ENCODE data around the gene ZNF586.

DNA sequence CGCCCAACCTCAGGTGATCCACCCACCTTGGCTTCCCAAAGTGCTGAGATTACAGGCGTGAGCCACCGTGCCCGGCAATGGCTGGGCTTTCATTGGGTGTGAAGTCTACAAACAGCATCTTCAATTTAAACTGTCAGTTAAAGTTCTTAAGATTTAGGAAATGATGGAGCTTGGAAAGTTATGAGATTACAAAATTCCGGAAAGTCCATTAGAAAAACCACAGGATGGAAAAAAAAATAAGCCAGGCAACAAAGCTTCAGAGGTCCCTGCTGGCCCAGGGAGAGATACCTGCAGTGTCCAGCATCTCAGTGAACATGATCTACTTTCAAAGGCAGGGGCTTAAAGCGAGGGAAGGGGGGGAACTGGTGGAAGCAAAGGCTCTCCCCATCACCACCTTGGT lies 56.0 kb downstream of the ZNF586 start:
- TF ChIP-seq, protein P1, sequence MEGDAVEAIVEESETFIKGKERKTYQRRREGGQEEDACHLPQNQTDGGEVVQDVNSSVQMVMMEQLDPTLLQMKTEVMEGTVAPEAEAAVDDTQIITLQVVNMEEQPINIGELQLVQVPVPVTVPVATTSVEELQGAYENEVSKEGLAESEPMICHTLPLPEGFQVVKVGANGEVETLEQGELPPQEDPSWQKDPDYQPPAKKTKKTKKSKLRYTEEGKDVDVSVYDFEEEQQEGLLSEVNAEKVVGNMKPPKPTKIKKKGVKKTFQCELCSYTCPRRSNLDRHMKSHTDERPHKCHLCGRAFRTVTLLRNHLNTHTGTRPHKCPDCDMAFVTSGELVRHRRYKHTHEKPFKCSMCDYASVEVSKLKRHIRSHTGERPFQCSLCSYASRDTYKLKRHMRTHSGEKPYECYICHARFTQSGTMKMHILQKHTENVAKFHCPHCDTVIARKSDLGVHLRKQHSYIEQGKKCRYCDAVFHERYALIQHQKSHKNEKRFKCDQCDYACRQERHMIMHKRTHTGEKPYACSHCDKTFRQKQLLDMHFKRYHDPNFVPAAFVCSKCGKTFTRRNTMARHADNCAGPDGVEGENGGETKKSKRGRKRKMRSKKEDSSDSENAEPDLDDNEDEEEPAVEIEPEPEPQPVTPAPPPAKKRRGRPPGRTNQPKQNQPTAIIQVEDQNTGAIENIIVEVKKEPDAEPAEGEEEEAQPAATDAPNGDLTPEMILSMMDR (IDR thresholded peaks at IDR 0.05): no peak
- TF ChIP-seq POLR2A (IDR thresholded peaks at IDR 0.05): no peak

All from uterus (tissue), 2 donors.